ENCODE data around the gene CYP19A1.
A peak's percentile ranks its signal among the peaks of the same experiment; 100 is the strongest.

The CYP19A1 gene

GRCh38 chr15:51172193-51172592 lies 166.2 kb downstream of the CYP19A1 start:
- DNase-seq: no peak

- DNase-seq: no peak
Observed at GRCh38 chr15:51171634-51171932, 166.8 kb downstream of the CYP19A1 start.

- DNase-seq: no peak
Observed at GRCh38 chr15:51170882-51171633, 167.3 kb downstream of the CYP19A1 start.

- DNase-seq: no peak
Observed at GRCh38 chr15:51168700-51169099, 169.7 kb downstream of the CYP19A1 start.

GRCh38 chr15:51163843-51164242 lies 174.6 kb downstream of the CYP19A1 start:
- no peak for DNase-seq

GRCh38 chr15:51162865-51163762 lies 175.3 kb downstream of the CYP19A1 start:
- DNase-seq: peak; percentile 60

- DNase-seq: no peak
Observed at GRCh38 chr15:51161491-51162220, 176.7 kb downstream of the CYP19A1 start.

GRCh38 chr15:51160484-51160883 lies 177.9 kb downstream of the CYP19A1 start:
- no peak for DNase-seq

Measured in NCI-H2171 treated with DMSO at 0.1 percent for 48 hours (cell line).